Measurements from ENCODE around the gene TTC28. TPM values are rescaled to one million over a fixed set of nuclear protein-coding genes. Genes with fewer than 3 reads are reported as not detected.

Gene TTC28
- total RNA-seq, 4 donors from 2014 or later: 43.8 to 130 (median 92.0) TPM

- Histone ChIP-seq H3K36me3 (no peaks in the 10 kb centered on the region), H3K9me3 (no peaks in the 10 kb centered on the region), H3K27ac (no peak overlapping the region), H3K4me3 (no peak overlapping the region), H3K4me1 (no peaks in the 10 kb centered on the region), H3K27me3 (no peaks in the 10 kb centered on the region)
- intact Hi-C loops (cut with DNase I; ENCODE audit: low total_unique reads): no loop called here
- no peak for TF ChIP-seq POLR2A (IDR thresholded peaks at IDR 0.05)
- TF ChIP-seq, protein P1, sequence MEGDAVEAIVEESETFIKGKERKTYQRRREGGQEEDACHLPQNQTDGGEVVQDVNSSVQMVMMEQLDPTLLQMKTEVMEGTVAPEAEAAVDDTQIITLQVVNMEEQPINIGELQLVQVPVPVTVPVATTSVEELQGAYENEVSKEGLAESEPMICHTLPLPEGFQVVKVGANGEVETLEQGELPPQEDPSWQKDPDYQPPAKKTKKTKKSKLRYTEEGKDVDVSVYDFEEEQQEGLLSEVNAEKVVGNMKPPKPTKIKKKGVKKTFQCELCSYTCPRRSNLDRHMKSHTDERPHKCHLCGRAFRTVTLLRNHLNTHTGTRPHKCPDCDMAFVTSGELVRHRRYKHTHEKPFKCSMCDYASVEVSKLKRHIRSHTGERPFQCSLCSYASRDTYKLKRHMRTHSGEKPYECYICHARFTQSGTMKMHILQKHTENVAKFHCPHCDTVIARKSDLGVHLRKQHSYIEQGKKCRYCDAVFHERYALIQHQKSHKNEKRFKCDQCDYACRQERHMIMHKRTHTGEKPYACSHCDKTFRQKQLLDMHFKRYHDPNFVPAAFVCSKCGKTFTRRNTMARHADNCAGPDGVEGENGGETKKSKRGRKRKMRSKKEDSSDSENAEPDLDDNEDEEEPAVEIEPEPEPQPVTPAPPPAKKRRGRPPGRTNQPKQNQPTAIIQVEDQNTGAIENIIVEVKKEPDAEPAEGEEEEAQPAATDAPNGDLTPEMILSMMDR (IDR thresholded peaks at IDR 0.05): no peak
- no peak for DNase-seq
Measured at GRCh38 chr22:28585324-28585723, 94.3 kb downstream of the TTC28 start.

GRCh38 chr22:28582806-28583205 is 96.8 kb downstream of the TTC28 start:
- Histone ChIP-seq H3K27me3 (no peaks in the 10 kb centered on the region), H3K4me1 (no peaks in the 10 kb centered on the region), H3K4me3 (no peak overlapping the region), H3K36me3 (no peaks in the 10 kb centered on the region), H3K9me3 (no peaks in the 10 kb centered on the region), H3K27ac (no peak overlapping the region)
- intact Hi-C loops (cut with DNase I; ENCODE audit: low total_unique reads): no loop called here
- DNase-seq: no peak
- no peak for TF ChIP-seq POLR2A (IDR thresholded peaks at IDR 0.05)
- TF ChIP-seq, protein P1 (IDR thresholded peaks at IDR 0.05): no peak

DNA sequence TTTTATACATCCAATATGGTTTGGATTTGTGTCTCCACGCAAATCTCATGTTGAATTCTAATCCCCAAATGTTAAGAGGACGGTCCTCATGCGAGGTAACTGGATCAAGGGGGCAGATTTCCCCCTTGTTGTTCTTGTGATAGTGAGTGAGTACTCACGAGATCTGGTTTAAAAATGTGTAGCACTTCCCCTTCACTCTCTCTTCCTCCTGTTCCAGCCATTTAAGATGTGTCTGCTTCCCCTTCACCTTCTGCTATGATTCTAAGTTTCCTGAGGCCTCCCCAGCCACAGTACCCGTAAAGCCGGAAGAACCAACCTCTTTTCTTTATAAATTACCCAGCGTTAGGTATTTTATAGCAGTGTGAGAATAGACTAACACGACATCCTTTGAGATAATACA is 98.6 kb downstream of the TTC28 start:
- intact Hi-C loops (cut with DNase I; ENCODE audit: low total_unique reads): no loop called here
- H3K4me1 ChIP-seq: no peaks in the 10 kb centered on the region
- no peaks in the 10 kb centered on the region for H3K9me3 ChIP-seq
- TF ChIP-seq, protein P1 (IDR thresholded peaks at IDR 0.05): no peak
- no peak for TF ChIP-seq POLR2A (IDR thresholded peaks at IDR 0.05)
- no peak overlapping the region for H3K27ac ChIP-seq
- H3K27me3 ChIP-seq: no peaks in the 10 kb centered on the region
- H3K36me3 ChIP-seq: no peaks in the 10 kb centered on the region
- H3K4me3 ChIP-seq: no peak overlapping the region
- DNase-seq: no peak

GRCh38 chr22:28576162-28576561 is 103.5 kb downstream of the TTC28 start:
- Histone ChIP-seq H3K36me3 (no peaks in the 10 kb centered on the region), H3K9me3 (no peaks in the 10 kb centered on the region), H3K27me3 (no peaks in the 10 kb centered on the region), H3K4me1 (no peaks in the 10 kb centered on the region), H3K27ac (no peak overlapping the region), H3K4me3 (no peak overlapping the region)
- TF ChIP-seq POLR2A (IDR thresholded peaks at IDR 0.05): no peak
- TF ChIP-seq, protein P1 (IDR thresholded peaks at IDR 0.05): no peak
- DNase-seq: no peak
- intact Hi-C loops (cut with DNase I; ENCODE audit: low total_unique reads): no loop called here

GRCh38 chr22:28574159-28574788 is 105.4 kb downstream of the TTC28 start:
- TF ChIP-seq, protein P1 (IDR thresholded peaks at IDR 0.05): no peak
- no peak for TF ChIP-seq POLR2A (IDR thresholded peaks at IDR 0.05)
- Histone ChIP-seq H3K36me3 (no peaks in the 10 kb centered on the region), H3K27me3 (no peaks in the 10 kb centered on the region), H3K4me3 (no peak overlapping the region), H3K27ac (no peak overlapping the region), H3K4me1 (no peaks in the 10 kb centered on the region), H3K9me3 (no peaks in the 10 kb centered on the region)
- intact Hi-C loops (cut with DNase I; ENCODE audit: low total_unique reads): no loop called here
- no peak for DNase-seq

Measured in uterus (tissue), 4 donors.